ENCODE measurements around the gene WFIKKN2. TPM values are rescaled to one million over a fixed set of nuclear protein-coding genes. Genes with fewer than 3 reads are reported as not detected.

Gene WFIKKN2
- total RNA-seq, 1 experiment from 2014 or later = 0.05 TPM

GRCh38 chr17:50807009-50807408, 28.4 kb upstream of the WFIKKN2 start:
- no peaks in the 10 kb centered on the region for H3K9me2 ChIP-seq (ENCODE audit: insufficient read depth)
- no peaks in the 10 kb centered on the region for H4K20me1 ChIP-seq (ENCODE audit: insufficient read depth)
- no peaks in the 10 kb centered on the region for H3K36me3 ChIP-seq (ENCODE audit: control insufficient read depth in 1 of 2, insufficient read depth in 2 of 2, low read length in 2 of 2)
- ChIA-PET CTCF (interaction anchor here (1.4 to 2.9 kb wide), 3 partner anchors 11 to 32 kb away, joined by 3 to 12 read pairs (median 10); no protein-coding TSS in a partner anchor), RAD21 (ENCODE audit: low non-redundant PET in 1 of 2, low total read pairs in 2 of 2, uncharacterized antibody in 2 of 2, unreplicated experiment in 2 of 2) (no interaction called here), POLR2A (no interaction called here)
- H3K9ac ChIP-seq (ENCODE audit: low read length) = no peak overlapping the region
- H3K9me3 ChIP-seq (ENCODE audit: control insufficient read depth in 1 of 2, insufficient read depth in 1 of 2, low read depth in 1 of 2, low read length in 2 of 2) = no peaks in the 10 kb centered on the region
- H3K4me3 ChIP-seq (replicated peaks in 1 of 2; ENCODE audit: low read depth in 1 of 2, low read length in 2 of 2) = no peak overlapping the region
- DNase-seq (ENCODE audit: low read depth, low spot score) = no peak
- no peak overlapping the region for H3K4me2 ChIP-seq (ENCODE audit: low read length)
- TF ChIP-seq SRF (IDR thresholded peaks at IDR 0.05; ENCODE audit: low read depth) (no peak), POLR2A (IDR thresholded peaks at IDR 0.05; ENCODE audit: borderline replicate concordance, extremely low read depth, insufficient read depth, insufficient read length) (no peak)
- BruUV-seq (replicated peaks) = no TSS peak
- no peaks in the 10 kb centered on the region for H3K27me3 ChIP-seq (ENCODE audit: insufficient read depth, low read length)
- no peaks in the 10 kb centered on the region for H3K79me2 ChIP-seq (ENCODE audit: insufficient read depth, low read length)
- intact Hi-C loops (cut with micrococcal nuclease) = no loop called here
- no peak overlapping the region for H3K27ac ChIP-seq (ENCODE audit: low read depth, low read length)
- peaks cover 0 to 14% of the 10 kb centered on the region in 2 experiments; a peak in 2 of 4 replicates for H3K4me1 ChIP-seq (ENCODE audit: control insufficient read depth in 1 of 2, insufficient read depth in 2 of 2, low read length in 2 of 2)
- no peak overlapping the region for H2AFZ ChIP-seq (ENCODE audit: low read depth, low read length, poor library complexity, severe bottlenecking)
- ATAC-seq = no peak

- POLR2A ChIA-PET = no interaction called here
- Histone ChIP-seq H3K27me3 (ENCODE audit: insufficient read depth, low read length) (no peaks in the 10 kb centered on the region), H3K9me2 (ENCODE audit: insufficient read depth) (no peaks in the 10 kb centered on the region), H3K79me2 (ENCODE audit: insufficient read depth, low read length) (no peaks in the 10 kb centered on the region), H3K9ac (ENCODE audit: low read length) (no peak overlapping the region), H3K4me1 (ENCODE audit: control insufficient read depth in 1 of 2, insufficient read depth in 2 of 2, low read length in 2 of 2) (peaks cover 0 to 14% of the 10 kb centered on the region in 2 experiments; a peak in 2 of 4 replicates), H3K4me2 (ENCODE audit: low read length) (no peak overlapping the region), H3K9me3 (ENCODE audit: control insufficient read depth in 1 of 2, insufficient read depth in 1 of 2, low read depth in 1 of 2, low read length in 2 of 2) (no peaks in the 10 kb centered on the region), H4K20me1 (ENCODE audit: insufficient read depth) (no peaks in the 10 kb centered on the region), H2AFZ (ENCODE audit: low read depth, low read length, poor library complexity, severe bottlenecking) (no peak overlapping the region), H3K27ac (ENCODE audit: low read depth, low read length) (no peak overlapping the region), H3K36me3 (ENCODE audit: control insufficient read depth in 1 of 2, insufficient read depth in 2 of 2, low read length in 2 of 2) (no peaks in the 10 kb centered on the region), H3K4me3 (replicated peaks in 1 of 2; ENCODE audit: low read depth in 1 of 2, low read length in 2 of 2) (no peak overlapping the region)
- TF ChIP-seq SRF (IDR thresholded peaks at IDR 0.05; ENCODE audit: low read depth) (no peak), ATF3 (IDR thresholded peaks at IDR 0.05) (no peak), POLR2A (IDR thresholded peaks at IDR 0.05; ENCODE audit: borderline replicate concordance, extremely low read depth, insufficient read depth, insufficient read length) (no peak), POLR2AphosphoS5 (IDR thresholded peaks at IDR 0.05; ENCODE audit: low read depth, low read length) (no peak), MAX (IDR thresholded peaks at IDR 0.05) (no peak), RAD21 (IDR thresholded peaks at IDR 0.05; ENCODE audit: low read depth) (no peak), CEBPB (IDR thresholded peaks at IDR 0.05; ENCODE audit: low read depth) (no peak), TCF7L2 (IDR thresholded peaks at IDR 0.05; ENCODE audit: borderline replicate concordance, extremely low read depth, insufficient read depth, insufficient read length) (no peak), EGR1 (IDR thresholded peaks at IDR 0.05; ENCODE audit: low read depth) (no peak), EZH2 (IDR thresholded peaks at IDR 0.05) (no peak), SP1 (IDR thresholded peaks at IDR 0.05; ENCODE audit: low read depth) (no peak), CTCF (IDR thresholded peaks at IDR 0.05 in 2 of 3, conservative IDR thresholded peaks at IDR 0.05 in 1 of 3; ENCODE audit: borderline replicate concordance in 1 of 3, insufficient read depth in 1 of 3, low read depth in 2 of 3, low read length in 2 of 3) (no peak), ZFX (IDR thresholded peaks at IDR 0.05) (no peak), JUND (IDR thresholded peaks at IDR 0.05) (no peak), CBX3 (IDR thresholded peaks at IDR 0.05; ENCODE audit: low read depth) (no peak), SIN3A (IDR thresholded peaks at IDR 0.05; ENCODE audit: low read depth) (no peak)
- RAD21 ChIA-PET (ENCODE audit: low non-redundant PET in 1 of 2, low total read pairs in 2 of 2, uncharacterized antibody in 2 of 2, unreplicated experiment in 2 of 2) = no interaction called here
- no peak for ATAC-seq
- intact Hi-C loops (cut with micrococcal nuclease) = no loop called here
- CTCF ChIA-PET = interaction anchor here (2.1 to 2.9 kb wide), 2 partner anchors 10 to 25 kb away, joined by 10 to 12 read pairs; no protein-coding TSS in a partner anchor
- BruUV-seq (replicated peaks) = no TSS peak
- DNase-seq (ENCODE audit: low read depth, low spot score) = no peak
Observed at GRCh38 chr17:50807675-50808074, 27.7 kb upstream of the WFIKKN2 start.
